HEK293 (cell line): ENCODE data around the gene SFPQ.
A peak's percentile ranks its signal among the peaks of the same experiment; 100 is the strongest.

Experiments used
- BCL11B ChIP-seq: fragments of 450-650 bp; formaldehyde crosslinking; IDR thresholded peaks from 2 replicates; pipeline ENCODE4 v1.5.1; 2016; ENCODE audit warnings: low read depth, missing biosample characterization, missing genetic modification characterization
- EGR2 ChIP-seq: fragments of 450-650 bp; formaldehyde crosslinking; IDR thresholded peaks from 2 replicates; pipeline ENCODE4 v1.5.1; 2016; ENCODE audit warnings: low read depth, missing biosample characterization, missing genetic modification characterization
- GLI2 ChIP-seq: fragments of 450-650 bp; formaldehyde crosslinking; IDR thresholded peaks from 2 replicates; pipeline ENCODE4; 2017; ENCODE audit warnings: missing biosample characterization, missing genetic modification characterization, low read depth, borderline replicate concordance
- GLI4 ChIP-seq: fragments of 450-650 bp; formaldehyde crosslinking; IDR thresholded peaks from 2 replicates; pipeline ENCODE4 v1.5.1; 2016; ENCODE audit warnings: missing biosample characterization, missing genetic modification characterization
- GLIS2 ChIP-seq: fragments of 450-650 bp; formaldehyde crosslinking; IDR thresholded peaks from 2 replicates; pipeline ENCODE4 v1.5.1; 2016; ENCODE audit warnings: missing biosample characterization, missing genetic modification characterization
- KLF8 ChIP-seq: fragments of 450-650 bp; formaldehyde crosslinking; IDR thresholded peaks from 2 replicates; pipeline ENCODE4 v1.5.1; 2016; ENCODE audit warnings: missing biosample characterization, missing genetic modification characterization
- MYNN ChIP-seq: fragments of 450-650 bp; formaldehyde crosslinking; IDR thresholded peaks from 2 replicates; pipeline ENCODE4 v1.5.1; 2016; ENCODE audit warnings: missing biosample characterization, missing genetic modification characterization, borderline replicate concordance
- RBAK ChIP-seq: fragments of 450-650 bp; formaldehyde crosslinking; IDR thresholded peaks from 2 replicates; pipeline ENCODE4 v1.5.1; 2016; ENCODE audit warnings: missing biosample characterization, missing genetic modification characterization
- ZNF132 ChIP-seq: fragments of 450-650 bp; formaldehyde crosslinking; IDR thresholded peaks from 2 replicates; pipeline ENCODE4 v1.5.1; 2017; ENCODE audit warnings: missing biosample characterization, missing genetic modification characterization, borderline replicate concordance
- ZNF146 ChIP-seq: fragments of 450-650 bp; formaldehyde crosslinking; IDR thresholded peaks from 2 replicates; pipeline ENCODE4 v1.5.1; 2016; ENCODE audit warnings: missing biosample characterization, missing genetic modification characterization
- ZNF202 ChIP-seq: fragments of 450-650 bp; formaldehyde crosslinking; IDR thresholded peaks from 2 replicates; pipeline ENCODE4 v1.5.1; 2016; ENCODE audit warnings: missing biosample characterization, missing genetic modification characterization, borderline replicate concordance
- ZNF24 ChIP-seq: fragments of 450-650 bp; formaldehyde crosslinking; IDR thresholded peaks from 2 replicates; pipeline ENCODE4 v1.5.1; 2016; ENCODE audit warnings: missing biosample characterization, missing genetic modification characterization
- ZNF302 ChIP-seq: fragments of 450-650 bp; formaldehyde crosslinking; IDR thresholded peaks from 2 replicates; pipeline ENCODE4 v1.5.1; 2016; ENCODE audit warnings: missing biosample characterization, missing genetic modification characterization, low read depth
- ZNF350 ChIP-seq: fragments of 450-650 bp; formaldehyde crosslinking; IDR thresholded peaks from 2 replicates; pipeline ENCODE4 v1.5.0; 2017; ENCODE audit warnings: missing biosample characterization, mild to moderate bottlenecking, missing genetic modification characterization
- ZNF366 ChIP-seq: fragments of 450-650 bp; formaldehyde crosslinking; conservative IDR thresholded peaks from 2 replicates; pipeline ENCODE4 v1.5.1; 2016; ENCODE audit warnings: missing biosample characterization, missing genetic modification characterization
- ZNF391 ChIP-seq: fragments of 450-650 bp; formaldehyde crosslinking; IDR thresholded peaks from 2 replicates; pipeline ENCODE4 v1.5.1; 2016; ENCODE audit warnings: low read depth, missing biosample characterization, missing genetic modification characterization, borderline replicate concordance
- ZNF529 ChIP-seq: fragments of 450-650 bp; formaldehyde crosslinking; IDR thresholded peaks from 2 replicates; pipeline ENCODE4 v1.5.1; 2017; ENCODE audit warnings: missing genetic modification characterization, missing biosample characterization; ENCODE audit not compliant: insufficient replicate concordance
- ZNF530 ChIP-seq: fragments of 450-650 bp; formaldehyde crosslinking; IDR thresholded peaks from 2 replicates; pipeline ENCODE4 v1.5.1; 2016; ENCODE audit warnings: low read depth, missing biosample characterization, missing genetic modification characterization
- ZNF558 ChIP-seq: fragments of 450-650 bp; formaldehyde crosslinking; IDR thresholded peaks from 2 replicates; pipeline ENCODE4 v1.5.1; 2016; ENCODE audit warnings: missing biosample characterization, missing genetic modification characterization
- ZNF654 ChIP-seq: fragments of 450-650 bp; formaldehyde crosslinking; IDR thresholded peaks from 2 replicates; pipeline ENCODE4 v1.5.1; 2016; ENCODE audit warnings: low read depth, missing biosample characterization, missing genetic modification characterization
- ZNF660 ChIP-seq: fragments of 450-650 bp; IDR thresholded peaks from 2 replicates; pipeline ENCODE4 v1.5.1; 2018; ENCODE audit warnings: missing biosample characterization, mild to moderate bottlenecking, missing genetic modification characterization
- ZNF664 ChIP-seq: fragments of 450-650 bp; formaldehyde crosslinking; IDR thresholded peaks from 2 replicates; pipeline ENCODE4 v1.5.1; 2016; ENCODE audit warnings: missing biosample characterization, missing genetic modification characterization
- ZNF837 ChIP-seq: fragments of 450-650 bp; formaldehyde crosslinking; IDR thresholded peaks from 2 replicates; pipeline ENCODE4 v1.5.1; 2016; ENCODE audit warnings: missing biosample characterization, missing genetic modification characterization
- TF ChIP-seq, protein P1 (sequence below): fragments of 450-650 bp; formaldehyde crosslinking; IDR thresholded peaks from 2 replicates; pipeline ENCODE4 v1.5.1; 2016; ENCODE audit warnings: missing biosample characterization, missing genetic modification characterization, borderline replicate concordance
- TF ChIP-seq, protein P2 (sequence below): fragments of 450-650 bp; formaldehyde crosslinking; IDR thresholded peaks from 2 replicates; pipeline ENCODE4 v1.5.1; 2016; ENCODE audit warnings: missing biosample characterization, missing genetic modification characterization
- TF ChIP-seq, protein P3 (sequence below): fragments of 450-650 bp; formaldehyde crosslinking; IDR thresholded peaks from 2 replicates; pipeline ENCODE4 v1.5.1; 2016; ENCODE audit warnings: missing biosample characterization, missing genetic modification characterization
- TF ChIP-seq, protein P4 (sequence below): fragments of 450-650 bp; formaldehyde crosslinking; IDR thresholded peaks from 2 replicates; pipeline ENCODE4 v1.5.1; 2016; ENCODE audit warnings: missing biosample characterization, missing genetic modification characterization, low read depth
- TF ChIP-seq, protein P5 (sequence below): fragments of 450-650 bp; formaldehyde crosslinking; IDR thresholded peaks from 2 replicates; pipeline ENCODE4 v1.5.1; 2017; ENCODE audit warnings: missing biosample characterization, missing genetic modification characterization
- TF ChIP-seq, protein P6 (sequence below): fragments of 450-650 bp; IDR thresholded peaks from 2 replicates; pipeline ENCODE4 v1.5.1; 2018; ENCODE audit warnings: missing biosample characterization, mild to moderate bottlenecking, missing genetic modification characterization
- TF ChIP-seq, protein P7 (sequence below): fragments of 450-650 bp; formaldehyde crosslinking; IDR thresholded peaks from 2 replicates; pipeline ENCODE4 v1.5.1; 2017; ENCODE audit warnings: missing biosample characterization, missing genetic modification characterization

SFPQ gene

DNA sequence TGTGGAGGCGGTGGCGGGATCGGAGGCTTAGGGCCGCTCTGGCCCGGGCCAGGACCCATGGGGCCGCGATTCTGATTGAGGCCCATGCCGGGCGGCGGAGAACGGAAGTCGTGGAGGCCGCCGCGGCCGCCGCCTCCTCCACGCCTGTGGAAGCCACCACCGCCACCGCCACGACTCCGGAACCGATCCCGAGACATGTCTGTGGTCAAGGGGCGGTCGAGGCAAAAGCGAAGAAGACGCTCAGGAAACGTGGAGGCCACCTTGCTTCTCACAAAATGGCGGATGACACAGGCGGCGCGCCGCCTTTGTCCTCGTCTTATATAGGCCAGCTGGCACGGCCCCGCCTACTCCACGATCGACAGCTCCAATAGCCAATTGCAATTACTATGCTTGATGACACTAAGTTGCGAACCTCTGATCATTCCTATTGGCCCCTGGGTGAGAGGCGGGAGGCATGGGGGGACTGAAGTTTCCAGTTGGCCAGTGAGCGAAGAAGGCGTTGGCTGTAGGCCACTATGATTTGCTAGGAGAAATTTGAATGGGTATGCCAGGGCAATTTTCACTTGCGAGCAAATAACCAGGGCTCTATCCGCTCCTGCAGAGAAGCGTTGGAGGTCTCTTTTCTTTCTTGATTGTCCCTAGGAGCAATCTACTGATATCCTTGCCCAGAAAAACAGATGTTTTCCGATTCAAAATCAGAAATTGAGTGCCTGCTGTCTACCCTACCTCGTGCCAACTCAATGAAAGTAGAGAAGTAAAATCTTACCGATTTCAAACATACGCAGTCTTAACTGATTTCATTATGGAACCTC, at the start of gene SFPQ (continued):
- TF ChIP-seq ZNF350 (tag by site-specific recombination) (no peak), ZNF654 (tag by site-specific recombination) (peak; percentile 1; the same call in 1 of the 2 replicates), ZNF660 (tag by site-specific recombination) (peak; percentile 63), ZNF366 (no peak), BCL11B (tag by site-specific recombination) (no peak), ZNF202 (tag by site-specific recombination) (no peak), ZNF558 (tag by site-specific recombination) (no peak), ZNF529 (no peak), RBAK (tag by site-specific recombination) (no peak), GLI2 (tag by site-specific recombination) (no peak), ZNF132 (tag by site-specific recombination) (no peak), ZNF391 (tag by site-specific recombination) (peak; percentile 84), MYNN (tag by site-specific recombination) (peak; percentile 18; the same call in 1 of the 2 replicates), ZNF146 (tag by site-specific recombination) (peak; percentile 51), ZNF302 (tag by site-specific recombination) (no peak), GLI4 (tag by site-specific recombination) (peak; percentile 81; the same call in 1 of the 2 replicates), ZNF24 (tag by site-specific recombination) (peak; percentile 20; the same call in 1 of the 2 replicates), ZNF837 (tag by site-specific recombination) (no peak), ZNF530 (tag by site-specific recombination) (no peak), GLIS2 (tag by site-specific recombination) (peak; percentile 59; the same call in 1 of the 2 replicates), EGR2 (tag by site-specific recombination) (peak; percentile 4; the same call in 1 of the 2 replicates), ZNF664 (tag by site-specific recombination) (no peak), KLF8 (tag by site-specific recombination) (peak; percentile 35; the same call in 1 of the 2 replicates)
- TF ChIP-seq, protein P1, sequence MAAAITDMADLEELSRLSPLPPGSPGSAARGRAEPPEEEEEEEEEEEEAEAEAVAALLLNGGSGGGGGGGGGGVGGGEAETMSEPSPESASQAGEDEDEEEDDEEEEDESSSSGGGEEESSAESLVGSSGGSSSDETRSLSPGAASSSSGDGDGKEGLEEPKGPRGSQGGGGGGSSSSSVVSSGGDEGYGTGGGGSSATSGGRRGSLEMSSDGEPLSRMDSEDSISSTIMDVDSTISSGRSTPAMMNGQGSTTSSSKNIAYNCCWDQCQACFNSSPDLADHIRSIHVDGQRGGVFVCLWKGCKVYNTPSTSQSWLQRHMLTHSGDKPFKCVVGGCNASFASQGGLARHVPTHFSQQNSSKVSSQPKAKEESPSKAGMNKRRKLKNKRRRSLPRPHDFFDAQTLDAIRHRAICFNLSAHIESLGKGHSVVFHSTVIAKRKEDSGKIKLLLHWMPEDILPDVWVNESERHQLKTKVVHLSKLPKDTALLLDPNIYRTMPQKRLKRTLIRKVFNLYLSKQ (tag by site-specific recombination): no peak
- TF ChIP-seq, protein P2, sequence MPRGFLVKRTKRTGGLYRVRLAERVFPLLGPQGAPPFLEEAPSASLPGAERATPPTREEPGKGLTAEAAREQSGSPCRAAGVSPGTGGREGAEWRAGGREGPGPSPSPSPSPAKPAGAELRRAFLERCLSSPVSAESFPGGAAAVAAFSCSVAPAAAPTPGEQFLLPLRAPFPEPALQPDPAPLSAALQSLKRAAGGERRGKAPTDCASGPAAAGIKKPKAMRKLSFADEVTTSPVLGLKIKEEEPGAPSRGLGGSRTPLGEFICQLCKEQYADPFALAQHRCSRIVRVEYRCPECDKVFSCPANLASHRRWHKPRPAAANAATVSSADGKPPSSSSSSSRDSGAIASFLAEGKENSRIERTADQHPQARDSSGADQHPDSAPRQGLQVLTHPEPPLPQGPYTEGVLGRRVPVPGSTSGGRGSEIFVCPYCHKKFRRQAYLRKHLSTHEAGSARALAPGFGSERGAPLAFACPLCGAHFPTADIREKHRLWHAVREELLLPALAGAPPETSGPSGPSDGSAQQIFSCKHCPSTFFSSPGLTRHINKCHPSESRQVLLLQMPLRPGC (tag by site-specific recombination): no peak
- TF ChIP-seq, protein P3, sequence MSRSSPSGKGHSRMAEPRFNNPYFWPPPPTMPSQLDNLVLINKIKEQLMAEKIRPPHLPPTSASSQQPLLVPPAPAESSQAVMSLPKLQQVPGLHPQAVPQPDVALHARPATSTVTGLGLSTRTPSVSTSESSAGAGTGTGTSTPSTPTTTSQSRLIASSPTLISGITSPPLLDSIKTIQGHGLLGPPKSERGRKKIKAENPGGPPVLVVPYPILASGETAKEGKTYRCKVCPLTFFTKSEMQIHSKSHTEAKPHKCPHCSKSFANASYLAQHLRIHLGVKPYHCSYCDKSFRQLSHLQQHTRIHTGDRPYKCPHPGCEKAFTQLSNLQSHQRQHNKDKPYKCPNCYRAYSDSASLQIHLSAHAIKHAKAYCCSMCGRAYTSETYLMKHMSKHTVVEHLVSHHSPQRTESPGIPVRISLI: no peak
- TF ChIP-seq, protein P4, sequence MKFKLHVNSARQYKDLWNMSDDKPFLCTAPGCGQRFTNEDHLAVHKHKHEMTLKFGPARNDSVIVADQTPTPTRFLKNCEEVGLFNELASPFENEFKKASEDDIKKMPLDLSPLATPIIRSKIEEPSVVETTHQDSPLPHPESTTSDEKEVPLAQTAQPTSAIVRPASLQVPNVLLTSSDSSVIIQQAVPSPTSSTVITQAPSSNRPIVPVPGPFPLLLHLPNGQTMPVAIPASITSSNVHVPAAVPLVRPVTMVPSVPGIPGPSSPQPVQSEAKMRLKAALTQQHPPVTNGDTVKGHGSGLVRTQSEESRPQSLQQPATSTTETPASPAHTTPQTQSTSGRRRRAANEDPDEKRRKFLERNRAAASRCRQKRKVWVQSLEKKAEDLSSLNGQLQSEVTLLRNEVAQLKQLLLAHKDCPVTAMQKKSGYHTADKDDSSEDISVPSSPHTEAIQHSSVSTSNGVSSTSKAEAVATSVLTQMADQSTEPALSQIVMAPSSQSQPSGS: no peak
- TF ChIP-seq, protein P5, sequence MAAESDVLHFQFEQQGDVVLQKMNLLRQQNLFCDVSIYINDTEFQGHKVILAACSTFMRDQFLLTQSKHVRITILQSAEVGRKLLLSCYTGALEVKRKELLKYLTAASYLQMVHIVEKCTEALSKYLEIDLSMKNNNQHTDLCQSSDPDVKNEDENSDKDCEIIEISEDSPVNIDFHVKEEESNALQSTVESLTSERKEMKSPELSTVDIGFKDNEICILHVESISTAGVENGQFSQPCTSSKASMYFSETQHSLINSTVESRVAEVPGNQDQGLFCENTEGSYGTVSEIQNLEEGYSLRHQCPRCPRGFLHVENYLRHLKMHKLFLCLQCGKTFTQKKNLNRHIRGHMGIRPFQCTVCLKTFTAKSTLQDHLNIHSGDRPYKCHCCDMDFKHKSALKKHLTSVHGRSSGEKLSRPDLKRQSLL (tag by site-specific recombination): no peak
- TF ChIP-seq, protein P6, sequence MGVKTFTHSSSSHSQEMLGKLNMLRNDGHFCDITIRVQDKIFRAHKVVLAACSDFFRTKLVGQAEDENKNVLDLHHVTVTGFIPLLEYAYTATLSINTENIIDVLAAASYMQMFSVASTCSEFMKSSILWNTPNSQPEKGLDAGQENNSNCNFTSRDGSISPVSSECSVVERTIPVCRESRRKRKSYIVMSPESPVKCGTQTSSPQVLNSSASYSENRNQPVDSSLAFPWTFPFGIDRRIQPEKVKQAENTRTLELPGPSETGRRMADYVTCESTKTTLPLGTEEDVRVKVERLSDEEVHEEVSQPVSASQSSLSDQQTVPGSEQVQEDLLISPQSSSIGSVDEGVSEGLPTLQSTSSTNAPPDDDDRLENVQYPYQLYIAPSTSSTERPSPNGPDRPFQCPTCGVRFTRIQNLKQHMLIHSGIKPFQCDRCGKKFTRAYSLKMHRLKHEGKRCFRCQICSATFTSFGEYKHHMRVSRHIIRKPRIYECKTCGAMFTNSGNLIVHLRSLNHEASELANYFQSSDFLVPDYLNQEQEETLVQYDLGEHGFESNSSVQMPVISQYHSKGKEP: no peak
- TF ChIP-seq, protein P7, sequence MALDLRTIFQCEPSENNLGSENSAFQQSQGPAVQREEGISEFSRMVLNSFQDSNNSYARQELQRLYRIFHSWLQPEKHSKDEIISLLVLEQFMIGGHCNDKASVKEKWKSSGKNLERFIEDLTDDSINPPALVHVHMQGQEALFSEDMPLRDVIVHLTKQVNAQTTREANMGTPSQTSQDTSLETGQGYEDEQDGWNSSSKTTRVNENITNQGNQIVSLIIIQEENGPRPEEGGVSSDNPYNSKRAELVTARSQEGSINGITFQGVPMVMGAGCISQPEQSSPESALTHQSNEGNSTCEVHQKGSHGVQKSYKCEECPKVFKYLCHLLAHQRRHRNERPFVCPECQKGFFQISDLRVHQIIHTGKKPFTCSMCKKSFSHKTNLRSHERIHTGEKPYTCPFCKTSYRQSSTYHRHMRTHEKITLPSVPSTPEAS: no peak
